Naive thymus-derived CD4-positive, alpha-beta T cell (primary cell): ENCODE results near the gene PLEKHM2. TPM values are rescaled to one million over a fixed set of nuclear protein-coding genes. Genes with fewer than 3 reads are reported as not detected.

ENCODE experiments used
- ATAC-seq: fragments of 150-1000 bp; cut with Tn5 transposase; 2 replicates; pipeline ENCODE4 v1.10.0; 2021; ENCODE audit warnings: mild to moderate bottlenecking, moderate library complexity
- CTCF ChIA-PET: fragments of 350-600 bp; sonication (Branson Sonifier 250); formaldehyde crosslinking; loops from one replicate; lab custom pipeline; 2021; ENCODE audit warnings: antibody characterized with exemption; lab: Charles Lee
- POLR2A ChIA-PET: fragments of 350-600 bp; sonication (Branson Sonifier 250); formaldehyde crosslinking; loops from one replicate; lab custom pipeline; 2021; ENCODE audit warnings: antibody characterized with exemption, inconsistent platforms; lab: Charles Lee
- DNase-seq, 9 donors: peaks; one replicate each; pipeline versions ENCODE4 v3.0.0 to v3.0.0-alpha.2; 2020 to 2022; ENCODE audit warnings: mixed read lengths in 1 of 9
- H3K27ac ChIP-seq: one replicate; pipeline ENCODE4 v1.7.0; 2013; ENCODE audit warnings: mild to moderate bottlenecking, low read depth, low read length, moderate library complexity
- H3K27me3 ChIP-seq, 2 donors: one replicate each; pipeline ENCODE4 v1.7.0; 2013; ENCODE audit warnings: low read length in 2 of 2, mild to moderate bottlenecking in 2 of 2, moderate library complexity in 2 of 2; ENCODE audit not compliant: control insufficient read depth in 2 of 2, insufficient read depth in 2 of 2
- H3K36me3 ChIP-seq, 3 experiments: 1 replicate in 2 of 3; 2 replicates in 1 of 3; pipeline ENCODE4 v1.7.0; 2013; ENCODE audit warnings: low read length in 3 of 3, mild to moderate bottlenecking in 3 of 3, moderate library complexity in 1 of 3; ENCODE audit not compliant: insufficient read depth in 3 of 3, control insufficient read depth in 2 of 3
- H3K4me1 ChIP-seq, 2 donors: one replicate each; pipeline ENCODE4 v1.7.0; 2013; ENCODE audit warnings: low read length in 2 of 2, mild to moderate bottlenecking in 2 of 2, moderate library complexity in 1 of 2; ENCODE audit not compliant: control insufficient read depth in 2 of 2, insufficient read depth in 2 of 2
- H3K4me3 ChIP-seq: 2 replicates; pipeline ENCODE4 v1.7.0; 2013; ENCODE audit warnings: mild to moderate bottlenecking, low read length
- H3K9me3 ChIP-seq, 3 experiments: 1 replicate in 2 of 3; 2 replicates in 1 of 3; pipeline ENCODE4 v1.7.0; 2013; ENCODE audit warnings: low read length in 3 of 3; ENCODE audit not compliant: control insufficient read depth in 2 of 3
- H3K27ac Mint-ChIP-seq, 9 donors: one replicate each; pipeline ENCODE4 v1.8.0; 2020 to 2022; ENCODE audit warnings: mixed read lengths in 9 of 9, mild to moderate bottlenecking in 8 of 9, moderate library complexity in 5 of 9, inconsistent platforms in 2 of 9
- H3K27me3 Mint-ChIP-seq, 5 donors: one replicate each; pipeline ENCODE4 v1.8.0; 2021 to 2022; ENCODE audit warnings: mixed read lengths in 5 of 5, mild to moderate bottlenecking in 1 of 5
- H3K36me3 Mint-ChIP-seq, 5 donors: one replicate each; pipeline ENCODE4 v1.8.0; 2020 to 2022; ENCODE audit warnings: mixed read lengths in 5 of 5, mild to moderate bottlenecking in 3 of 5, inconsistent platforms in 1 of 5
- H3K4me1 Mint-ChIP-seq, 7 donors: one replicate each; pipeline ENCODE4 v1.8.0; 2020 to 2022; ENCODE audit warnings: mixed read lengths in 7 of 7, mild to moderate bottlenecking in 3 of 7, inconsistent platforms in 1 of 7
- H3K4me3 Mint-ChIP-seq, 10 donors: one replicate each; pipeline ENCODE4 v1.8.0; 2020 to 2022; ENCODE audit warnings: mild to moderate bottlenecking in 10 of 10, mixed read lengths in 10 of 10, moderate library complexity in 6 of 10, inconsistent platforms in 2 of 10
- H3K9me3 Mint-ChIP-seq, 11 donors: one replicate each; pipeline ENCODE4 v1.8.0; 2020 to 2022; ENCODE audit warnings: mixed read lengths in 11 of 11, mild to moderate bottlenecking in 4 of 11, inconsistent platforms in 1 of 11, moderate library complexity in 1 of 11
- intact Hi-C, 2 donors: fragments of 100-400 bp; cut with micrococcal nuclease; formaldehyde crosslinking; loops; one replicate each; pipeline ENCODE4 v1.15.1; 2023
- polyA plus RNA-seq, 2 donors: library from polyadenylated mRNA; unstranded; fragments of 300-500 nt; fragmentation: Illumina TruSeq; gene quantifications; one replicate each; pipeline ENCODE4 v1.2.3, GENCODE V29; 2021
- total RNA-seq, 6 experiments: library from RNA in 5 of 6; stranded (reverse) in 5 of 6; gene quantifications; 1 replicate in 5 of 6; 2 replicates in 1 of 6; pipeline ENCODE4 v1.2.3 and lab custom pipeline; 2021 to 2026

The PLEKHM2 gene, protein sequence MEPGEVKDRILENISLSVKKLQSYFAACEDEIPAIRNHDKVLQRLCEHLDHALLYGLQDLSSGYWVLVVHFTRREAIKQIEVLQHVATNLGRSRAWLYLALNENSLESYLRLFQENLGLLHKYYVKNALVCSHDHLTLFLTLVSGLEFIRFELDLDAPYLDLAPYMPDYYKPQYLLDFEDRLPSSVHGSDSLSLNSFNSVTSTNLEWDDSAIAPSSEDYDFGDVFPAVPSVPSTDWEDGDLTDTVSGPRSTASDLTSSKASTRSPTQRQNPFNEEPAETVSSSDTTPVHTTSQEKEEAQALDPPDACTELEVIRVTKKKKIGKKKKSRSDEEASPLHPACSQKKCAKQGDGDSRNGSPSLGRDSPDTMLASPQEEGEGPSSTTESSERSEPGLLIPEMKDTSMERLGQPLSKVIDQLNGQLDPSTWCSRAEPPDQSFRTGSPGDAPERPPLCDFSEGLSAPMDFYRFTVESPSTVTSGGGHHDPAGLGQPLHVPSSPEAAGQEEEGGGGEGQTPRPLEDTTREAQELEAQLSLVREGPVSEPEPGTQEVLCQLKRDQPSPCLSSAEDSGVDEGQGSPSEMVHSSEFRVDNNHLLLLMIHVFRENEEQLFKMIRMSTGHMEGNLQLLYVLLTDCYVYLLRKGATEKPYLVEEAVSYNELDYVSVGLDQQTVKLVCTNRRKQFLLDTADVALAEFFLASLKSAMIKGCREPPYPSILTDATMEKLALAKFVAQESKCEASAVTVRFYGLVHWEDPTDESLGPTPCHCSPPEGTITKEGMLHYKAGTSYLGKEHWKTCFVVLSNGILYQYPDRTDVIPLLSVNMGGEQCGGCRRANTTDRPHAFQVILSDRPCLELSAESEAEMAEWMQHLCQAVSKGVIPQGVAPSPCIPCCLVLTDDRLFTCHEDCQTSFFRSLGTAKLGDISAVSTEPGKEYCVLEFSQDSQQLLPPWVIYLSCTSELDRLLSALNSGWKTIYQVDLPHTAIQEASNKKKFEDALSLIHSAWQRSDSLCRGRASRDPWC
- total RNA-seq: 10 to 100 TPM; 53.6 to 78.6 (median 68.1) TPM
- polyA plus RNA-seq: 10 to 100 TPM in 1 of 2 donors, 1 to 10 TPM in 1; 4.3 to 10.0 TPM
- 124 reads per million, percentile 88 among the genes with 10 or more reads in this experiment for total RNA-seq (lab: John Stamatoyannopoulos, UW)

DNA sequence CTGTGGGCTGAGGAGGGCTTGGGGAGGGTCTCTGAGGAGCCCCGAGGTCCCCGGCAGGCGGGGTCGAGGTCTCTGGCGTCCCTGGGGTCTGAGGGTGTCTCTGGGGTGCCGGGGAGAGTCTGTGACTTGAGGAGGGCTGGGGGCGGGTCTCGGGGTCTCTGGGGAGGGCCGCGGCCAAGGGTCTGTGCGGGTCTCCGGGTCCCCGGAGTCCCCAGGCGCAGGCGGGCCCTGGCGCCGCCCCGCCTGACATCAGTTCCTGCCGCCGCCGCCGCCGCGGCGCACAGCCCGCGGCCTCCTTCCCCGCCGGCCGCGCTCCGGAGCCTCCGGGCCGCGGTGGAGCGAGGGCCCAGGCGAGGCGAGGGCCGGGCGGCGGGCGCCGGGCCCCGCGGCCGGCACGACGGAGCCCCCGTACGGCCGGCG is at the start of gene PLEKHM2:
TSS of gene PLEKHM2 (plus strand) at position 279 of the 420 bp plus-strand sequence. CDS start 239 bp downstream, outside the sequence.
- Histone ChIP-seq H3K4me1 (peaks cover 17% of the 10 kb centered on the region in 2 donors), H3K9me3 (no peaks in the 10 kb centered on the region), H3K27me3 (no peaks in the 10 kb centered on the region), H3K27ac (peak within 1 kb of the TSS; percentile 100), H3K36me3 (peaks cover 0 to 5% (median 0%) of the 10 kb centered on the region in 3 experiments), H3K4me3 (peak within 1 kb of the TSS; percentile 90)
- ChIA-PET POLR2A (interaction anchor here (0.9 to 4.0 kb wide), 2 partner anchors 13 to 108 kb away, joined by 3 to 26 read pairs; no protein-coding TSS in a partner anchor), CTCF (no interaction called here)
- H3K9me3 Mint-ChIP-seq: peaks cover 0 to 3% (median 0%) of the 10 kb centered on the region in 11 donors
- peaks cover 0 to 11% (median 8%) of the 10 kb centered on the region in 5 donors for H3K36me3 Mint-ChIP-seq
- H3K27ac Mint-ChIP-seq: peak within 1 kb of the TSS; percentile 92 to 98 (median 96)
- H3K27me3 Mint-ChIP-seq: no peaks in the 10 kb centered on the region
- H3K4me1 Mint-ChIP-seq: peaks cover 25 to 41% (median 30%) of the 10 kb centered on the region in 7 donors
- peak within 1 kb of the TSS; percentile 90 to 96 (median 94) for H3K4me3 Mint-ChIP-seq
- ATAC-seq (peak; percentile 83), DNase-seq (peak; percentile 32 to 63 (median 54))
- intact Hi-C loops: loop anchor here in 1 of 2 donors (1.0 kb wide), 2 partner anchors 67 to 160 kb away; partner anchors contain the start of genes CASP9 and DDI2

- CTCF ChIA-PET: no interaction called here
- H3K4me3 Mint-ChIP-seq: no peak overlapping the region
Observed at GRCh38 chr1:15636436-15636835, 47.7 kb upstream of the PLEKHM2 start.

DNA sequence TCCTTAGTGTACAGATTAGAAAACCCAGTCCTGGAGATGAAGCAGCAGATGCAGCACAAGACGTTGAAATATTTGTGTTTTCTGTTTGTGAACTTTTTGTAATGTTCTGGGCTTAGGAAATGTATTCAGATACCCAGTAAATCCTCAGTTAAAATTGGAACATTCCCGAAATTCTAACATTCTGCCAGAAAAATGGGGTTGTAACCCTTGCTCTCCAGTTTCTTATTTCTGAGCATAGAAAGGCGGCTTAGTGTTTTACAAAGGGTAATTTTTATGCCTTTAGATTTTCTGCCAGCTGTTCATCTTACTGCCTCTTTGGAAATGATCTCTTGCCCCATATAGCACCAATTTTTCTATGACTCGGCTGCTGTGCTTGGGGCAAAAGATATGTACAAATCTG is 46.3 kb upstream of the PLEKHM2 start:
- H3K36me3 Mint-ChIP-seq: peaks cover 5 to 69% (median 27%) of the 10 kb centered on the region in 5 donors
- intact Hi-C loops: no loop called here

More at GRCh38 chr1:15636436-15636835, 47.7 kb upstream of the PLEKHM2 start:
- Histone ChIP-seq H3K4me1 (no peaks in the 10 kb centered on the region), H3K9me3 (no peaks in the 10 kb centered on the region), H3K27ac (no peak overlapping the region), H3K27me3 (no peaks in the 10 kb centered on the region), H3K4me3 (no peak overlapping the region), H3K36me3 (peaks cover 15 to 94% (median 27%) of the 10 kb centered on the region in 3 experiments)
- peak overlapping the region in 1 of 9 donors; percentile 21 for H3K27ac Mint-ChIP-seq
- intact Hi-C loops: no loop called here
- DNase-seq (no peak), ATAC-seq (no peak)
- H3K36me3 Mint-ChIP-seq: peaks cover 5 to 66% (median 26%) of the 10 kb centered on the region in 5 donors
- POLR2A ChIA-PET: no interaction called here
- H3K27me3 Mint-ChIP-seq: no peaks in the 10 kb centered on the region
- H3K9me3 Mint-ChIP-seq: no peaks in the 10 kb centered on the region
- H3K4me1 Mint-ChIP-seq: peaks cover 0 to 5% (median 0%) of the 10 kb centered on the region in 7 donors

GRCh38 chr1:15639262-15639661 is 44.9 kb upstream of the PLEKHM2 start:
- POLR2A ChIA-PET: no interaction called here
- peaks cover 10 to 65% (median 34%) of the 10 kb centered on the region in 5 donors for H3K36me3 Mint-ChIP-seq
- intact Hi-C loops: no loop called here

More for the DNA sequence above, 46.3 kb upstream of the PLEKHM2 start:
- H3K9me3 Mint-ChIP-seq: no peaks in the 10 kb centered on the region
- Histone ChIP-seq H3K27ac (no peak overlapping the region), H3K4me1 (no peaks in the 10 kb centered on the region), H3K27me3 (no peaks in the 10 kb centered on the region), H3K36me3 (peaks cover 19 to 95% (median 28%) of the 10 kb centered on the region in 3 experiments), H3K4me3 (no peak overlapping the region), H3K9me3 (no peaks in the 10 kb centered on the region)
- no peaks in the 10 kb centered on the region for H3K27me3 Mint-ChIP-seq
- ChIA-PET POLR2A (no interaction called here), CTCF (no interaction called here)
- ATAC-seq: no peak
- no peak overlapping the region for H3K4me3 Mint-ChIP-seq
- DNase-seq: no peak
- H3K4me1 Mint-ChIP-seq: peaks cover 0 to 5% (median 3%) of the 10 kb centered on the region in 7 donors
- no peak overlapping the region for H3K27ac Mint-ChIP-seq

GRCh38 chr1:15639931-15640330 is 44.2 kb upstream of the PLEKHM2 start:
- no peaks in the 10 kb centered on the region for H3K9me3 Mint-ChIP-seq
- no peak overlapping the region for H3K4me3 ChIP-seq
- H3K4me1 Mint-ChIP-seq: peaks cover 0 to 5% (median 3%) of the 10 kb centered on the region in 7 donors
- intact Hi-C loops: no loop called here
- ChIA-PET CTCF (no interaction called here), POLR2A (no interaction called here)
- H3K27ac Mint-ChIP-seq: peak overlapping the region in 1 of 9 donors; percentile 51
- no peak overlapping the region for H3K27ac ChIP-seq
- no peaks in the 10 kb centered on the region for H3K4me1 ChIP-seq
- no peaks in the 10 kb centered on the region for H3K27me3 ChIP-seq
- no peaks in the 10 kb centered on the region for H3K9me3 ChIP-seq
- DNase-seq: no peak
- H3K4me3 Mint-ChIP-seq: no peak overlapping the region
- H3K27me3 Mint-ChIP-seq: no peaks in the 10 kb centered on the region
- peaks cover 10 to 61% (median 30%) of the 10 kb centered on the region in 5 donors for H3K36me3 Mint-ChIP-seq
- no peak for ATAC-seq
- H3K36me3 ChIP-seq: peaks cover 19 to 92% (median 25%) of the 10 kb centered on the region in 3 experiments

More at GRCh38 chr1:15639262-15639661, 44.9 kb upstream of the PLEKHM2 start:
- H3K27me3 Mint-ChIP-seq: no peaks in the 10 kb centered on the region
- DNase-seq: no peak
- ATAC-seq: no peak
- H3K4me1 ChIP-seq: no peaks in the 10 kb centered on the region
- H3K27ac Mint-ChIP-seq: no peak overlapping the region
- no peaks in the 10 kb centered on the region for H3K9me3 Mint-ChIP-seq
- H3K4me3 Mint-ChIP-seq: no peak overlapping the region
- H3K27me3 ChIP-seq: no peaks in the 10 kb centered on the region
- H3K4me3 ChIP-seq: no peak overlapping the region
- peaks cover 19 to 95% (median 32%) of the 10 kb centered on the region in 3 experiments for H3K36me3 ChIP-seq
- CTCF ChIA-PET: no interaction called here
- peaks cover 0 to 5% (median 3%) of the 10 kb centered on the region in 7 donors for H3K4me1 Mint-ChIP-seq
- H3K9me3 ChIP-seq: no peaks in the 10 kb centered on the region
- no peak overlapping the region for H3K27ac ChIP-seq

DNA sequence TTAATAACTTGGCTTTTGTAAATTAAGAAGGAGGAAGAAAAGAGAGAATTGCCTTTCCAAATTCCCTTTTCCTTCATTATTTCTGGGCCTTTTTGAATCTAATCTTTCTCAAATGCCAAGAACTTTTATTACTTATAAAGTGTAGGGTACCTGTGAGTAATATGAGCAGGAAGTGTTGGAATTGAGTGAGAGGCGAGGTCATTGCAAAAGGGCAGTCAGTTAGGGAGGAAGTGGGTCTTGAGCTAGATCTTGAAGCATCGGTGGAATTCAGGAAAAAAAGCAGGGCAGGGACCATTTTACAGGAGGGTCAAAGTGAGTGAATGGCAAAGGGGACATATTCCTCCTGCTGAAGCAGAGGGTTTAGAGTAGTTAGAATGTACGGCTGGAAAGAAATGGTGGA is 43.5 kb upstream of the PLEKHM2 start:
- no peaks in the 10 kb centered on the region for H3K27me3 ChIP-seq
- intact Hi-C loops: no loop called here
- H3K4me3 Mint-ChIP-seq: peak overlapping the region in 1 of 10 donors; percentile 8
- no peak overlapping the region for H3K27ac ChIP-seq
- POLR2A ChIA-PET: no interaction called here
- H3K27me3 Mint-ChIP-seq: no peaks in the 10 kb centered on the region
- peaks cover 19 to 92% (median 25%) of the 10 kb centered on the region in 3 experiments for H3K36me3 ChIP-seq
- H3K4me3 ChIP-seq: no peak overlapping the region
- CTCF ChIA-PET: no interaction called here
- peaks cover 0 to 7% (median 4%) of the 10 kb centered on the region in 7 donors for H3K4me1 Mint-ChIP-seq
- H3K27ac Mint-ChIP-seq: peak overlapping the region in 3 of 9 donors; percentile 45 to 81 (median 71)
- H3K36me3 Mint-ChIP-seq: peaks cover 10 to 63% (median 36%) of the 10 kb centered on the region in 5 donors
- H3K9me3 ChIP-seq: no peaks in the 10 kb centered on the region
- H3K9me3 Mint-ChIP-seq: no peaks in the 10 kb centered on the region
- ATAC-seq (no peak), DNase-seq (no peak)
- no peaks in the 10 kb centered on the region for H3K4me1 ChIP-seq
